ENCODE data around the gene UBASH3B. TPM values are rescaled to one million over a fixed set of nuclear protein-coding genes. Genes with fewer than 3 reads are reported as not detected.
"Not testable (repeated sequence)": the region's sequence is repeated elsewhere in the genome, so short reads cannot be mapped to it uniquely, and the experiment has no call there.

UBASH3B gene
- total RNA-seq, 1 experiment from 2014 or later, result 10.3 TPM

GRCh38 chr11:122727101-122727929 lies 71.8 kb downstream of the UBASH3B start:
- H3K4me3 Mint-ChIP-seq (ENCODE audit: unreplicated experiment), result no peak overlapping the region
- intact Hi-C loops (cut with micrococcal nuclease), result no loop called here
- CTCF ChIA-PET, result interaction anchor here (0.5 kb wide), 1 partner anchor 29 kb away, joined by 4 read pairs; no protein-coding TSS in a partner anchor

DNA sequence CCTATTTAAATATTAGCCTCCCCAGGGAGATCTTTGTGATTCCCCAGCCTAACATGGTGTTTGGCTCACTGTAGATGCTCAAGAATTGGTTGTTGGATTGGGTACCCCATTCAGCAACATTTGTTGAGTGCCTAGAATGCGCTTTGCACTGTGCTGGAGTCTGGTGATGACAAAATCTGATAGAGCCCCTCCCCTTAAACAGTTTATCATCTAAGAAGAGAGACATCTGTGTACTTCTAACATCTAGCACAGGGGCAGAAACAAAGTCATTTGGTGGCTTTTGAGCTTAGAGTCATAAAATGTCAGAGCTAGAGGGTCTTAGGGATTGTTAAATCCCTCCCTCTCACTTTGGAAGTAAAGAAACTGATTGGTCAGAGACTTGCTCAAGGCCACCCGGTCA lies 73.0 kb downstream of the UBASH3B start:
- TF ChIP-seq CTCF (IDR thresholded peaks at IDR 0.05; ENCODE audit: unreplicated experiment), result no peak
- Mint-ChIP-seq H3K9me3 (ENCODE audit: unreplicated experiment) (no peaks in the 10 kb centered on the region), H3K36me3 (ENCODE audit: insufficient read depth, unreplicated experiment) (no peaks in the 10 kb centered on the region), H3K4me3 (ENCODE audit: unreplicated experiment) (no peak overlapping the region), H3K4me1 (ENCODE audit: insufficient read depth, unreplicated experiment) (no peaks in the 10 kb centered on the region), H3K27me3 (ENCODE audit: insufficient read depth, unreplicated experiment) (no peaks in the 10 kb centered on the region), H3K27ac (ENCODE audit: low read depth, unreplicated experiment) (no peak overlapping the region)
- intact Hi-C loops (cut with micrococcal nuclease), result no loop called here
- no peak for DNase-seq (ENCODE audit: unreplicated experiment)
- POLR2A ChIA-PET, result no interaction called here
- no TSS peak for BruUV-seq (replicated peaks)
- CTCF ChIA-PET, result interaction anchor here (1.1 kb wide), 1 partner anchor 53 kb away, joined by 6 read pairs; no protein-coding TSS in a partner anchor

More at GRCh38 chr11:122727101-122727929, 71.8 kb downstream of the UBASH3B start:
- no peak for DNase-seq (ENCODE audit: unreplicated experiment)
- Mint-ChIP-seq H3K27me3 (ENCODE audit: insufficient read depth, unreplicated experiment) (no peaks in the 10 kb centered on the region), H3K9me3 (ENCODE audit: unreplicated experiment) (no peaks in the 10 kb centered on the region), H3K4me1 (ENCODE audit: insufficient read depth, unreplicated experiment) (peaks cover 1% of the 10 kb centered on the region), H3K27ac (ENCODE audit: low read depth, unreplicated experiment) (no peak overlapping the region), H3K36me3 (ENCODE audit: insufficient read depth, unreplicated experiment) (no peaks in the 10 kb centered on the region)
- no TSS peak for BruUV-seq (replicated peaks)
- no peak for TF ChIP-seq CTCF (IDR thresholded peaks at IDR 0.05; ENCODE audit: unreplicated experiment)
- POLR2A ChIA-PET, result no interaction called here

DNA sequence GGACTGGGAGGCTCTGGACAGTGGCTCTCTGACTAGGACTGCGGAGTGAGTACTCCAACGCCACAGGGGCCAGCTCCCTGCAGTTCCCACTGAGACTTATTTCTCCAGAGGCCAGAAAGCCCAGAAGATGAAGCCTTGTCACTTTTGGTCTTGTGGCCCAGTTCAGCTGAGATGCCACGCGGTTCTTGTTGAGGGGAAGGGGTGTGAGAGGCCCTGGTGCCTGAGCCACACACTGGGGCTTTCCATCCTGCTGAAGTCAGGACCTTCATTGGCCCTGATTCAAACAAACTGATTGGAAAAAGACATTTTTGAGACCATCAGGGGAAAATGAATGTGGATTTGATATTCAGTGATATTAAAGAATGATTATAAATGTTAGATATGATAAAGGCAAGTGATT lies 73.6 kb downstream of the UBASH3B start:
- no peak overlapping the region for H3K4me3 Mint-ChIP-seq (ENCODE audit: unreplicated experiment)
- H3K4me1 Mint-ChIP-seq (ENCODE audit: insufficient read depth, unreplicated experiment), result no peaks in the 10 kb centered on the region
- no peak for DNase-seq (ENCODE audit: unreplicated experiment)
- no peak overlapping the region for H3K27ac Mint-ChIP-seq (ENCODE audit: low read depth, unreplicated experiment)
- ChIA-PET CTCF (interaction anchor here (1.1 kb wide), 1 partner anchor 52 kb away, joined by 6 read pairs; no protein-coding TSS in a partner anchor), POLR2A (no interaction called here)
- H3K27me3 Mint-ChIP-seq (ENCODE audit: insufficient read depth, unreplicated experiment), result no peaks in the 10 kb centered on the region
- TF ChIP-seq CTCF (IDR thresholded peaks at IDR 0.05; ENCODE audit: unreplicated experiment), result no peak
- no peaks in the 10 kb centered on the region for H3K9me3 Mint-ChIP-seq (ENCODE audit: unreplicated experiment)
- intact Hi-C loops (cut with micrococcal nuclease), result no loop called here
- BruUV-seq (replicated peaks), result no TSS peak
- H3K36me3 Mint-ChIP-seq (ENCODE audit: insufficient read depth, unreplicated experiment), result no peaks in the 10 kb centered on the region

DNA sequence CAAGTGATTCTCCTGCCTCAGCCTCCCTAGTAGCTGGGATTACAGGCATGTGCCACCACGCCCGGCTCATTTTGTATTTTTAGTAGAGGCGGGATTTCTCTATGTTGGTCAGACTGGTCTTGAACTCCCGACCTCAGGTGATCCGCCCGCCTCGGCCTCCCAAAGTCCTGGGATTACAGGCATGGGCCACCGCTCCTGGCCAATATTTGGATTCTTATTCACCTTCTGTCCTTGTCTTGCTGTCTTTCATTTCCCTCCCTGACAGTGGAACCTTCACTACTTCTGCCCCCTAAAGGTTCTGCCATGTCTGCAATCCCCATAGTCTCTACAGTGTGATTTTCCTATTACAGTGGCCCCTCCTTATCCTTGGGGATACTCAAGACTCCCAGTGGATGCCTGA lies 75.2 kb downstream of the UBASH3B start:
- H3K4me1 Mint-ChIP-seq (ENCODE audit: insufficient read depth, unreplicated experiment); H3K27me3 Mint-ChIP-seq (ENCODE audit: insufficient read depth, unreplicated experiment); H3K27ac Mint-ChIP-seq (ENCODE audit: low read depth, unreplicated experiment); DNase-seq (ENCODE audit: unreplicated experiment); POLR2A ChIA-PET; H3K9me3 Mint-ChIP-seq (ENCODE audit: unreplicated experiment); intact Hi-C loops (cut with micrococcal nuclease); BruUV-seq (replicated peaks); H3K4me3 Mint-ChIP-seq (ENCODE audit: unreplicated experiment); H3K36me3 Mint-ChIP-seq (ENCODE audit: insufficient read depth, unreplicated experiment): not testable (repeated sequence)
- CTCF ChIA-PET, result interaction anchor here (0.6 kb wide), 1 partner anchor 59 kb away, joined by 3 read pairs; no protein-coding TSS in a partner anchor
